Stimulated activated CD8-positive, alpha-beta memory T cell treated with anti-CD3 and anti-CD28 coated beads, Interleukin-15, amount 100 ng/mL, for 1 hour (primary cell): Measurements from ENCODE around the gene THAP12.
A peak's percentile ranks its signal among the peaks of the same experiment; 100 is the strongest.
"Not testable (repeated sequence)": the region's sequence is repeated elsewhere in the genome, so short reads cannot be mapped to it uniquely, and the experiment has no call there.

ENCODE experiments used
- DNase-seq: peaks from one replicate; pipeline ENCODE4 v3.0.0-alpha.2; 2020; ENCODE audit warnings: low read depth

The THAP12 gene

DNA sequence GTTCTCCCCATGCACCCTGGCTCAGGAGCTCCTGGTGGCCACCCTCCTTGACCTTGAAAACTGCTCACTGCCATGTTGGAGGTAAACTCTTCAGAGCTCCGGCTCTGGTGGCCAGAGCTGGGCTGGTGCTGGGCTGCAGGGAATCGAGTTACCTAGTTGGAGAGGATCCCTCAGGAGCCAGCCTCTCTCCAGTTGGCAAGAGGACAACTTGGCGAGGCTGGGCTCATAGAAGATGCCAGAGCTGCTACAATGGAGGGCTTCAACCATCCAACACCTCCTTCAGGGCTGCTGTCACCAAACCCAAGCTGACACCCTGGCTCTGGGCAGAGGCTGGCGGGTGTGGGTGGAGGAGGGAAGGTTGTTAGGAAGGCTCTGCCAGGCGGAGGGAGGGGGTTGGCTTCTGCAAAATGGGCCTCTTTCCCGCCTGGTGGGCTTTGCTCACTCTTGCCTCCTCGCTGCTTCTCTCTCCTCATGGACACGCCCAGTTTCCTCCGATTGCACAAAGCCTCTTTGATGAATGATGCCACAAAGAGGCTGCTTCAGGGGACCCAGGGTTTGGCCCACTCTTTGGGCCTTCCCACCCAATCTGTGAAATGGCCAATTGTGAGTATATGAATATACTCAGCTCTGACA, 53.1 kb downstream of the THAP12 start:
- DNase-seq = no peak

DNA sequence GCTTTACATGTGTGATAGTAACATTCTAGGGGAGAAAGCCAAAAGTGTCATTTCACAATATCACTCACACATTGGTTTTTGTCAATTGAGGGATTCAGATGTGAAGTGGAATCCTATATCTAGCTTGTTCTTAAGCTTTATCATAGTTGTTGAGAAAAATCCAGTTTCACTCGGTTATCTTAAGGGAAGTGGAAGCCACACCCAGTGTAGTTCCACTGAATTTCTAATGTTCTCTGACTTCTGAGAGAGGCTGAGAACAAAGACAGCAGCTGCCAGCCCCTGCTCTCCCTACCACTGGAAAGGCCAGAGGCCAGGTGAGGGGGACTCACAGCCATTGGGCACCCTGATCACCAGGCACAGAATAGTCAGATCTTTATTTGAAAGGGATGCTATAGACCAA, 53.7 kb downstream of the THAP12 start:
- DNase-seq = no peak

DNA sequence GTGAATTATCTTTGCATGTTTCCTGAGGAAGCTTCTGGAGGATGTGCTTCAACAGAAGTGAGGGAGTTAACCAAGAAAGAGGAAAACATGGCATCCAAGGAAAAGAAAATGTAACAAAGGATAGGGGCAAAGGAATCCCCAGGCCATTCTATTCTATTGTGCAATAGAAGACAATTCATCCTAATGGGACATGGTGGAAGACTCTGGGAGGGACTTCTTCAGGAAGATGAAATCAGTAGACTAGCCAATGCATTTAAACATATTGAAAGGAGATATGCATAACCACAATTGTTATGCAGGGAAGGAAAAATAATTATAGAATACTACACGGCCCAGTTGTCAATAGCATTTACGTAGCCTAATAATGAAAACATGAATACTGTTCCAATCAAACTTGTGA, 55.7 kb downstream of the THAP12 start:
- no peak for DNase-seq

DNA sequence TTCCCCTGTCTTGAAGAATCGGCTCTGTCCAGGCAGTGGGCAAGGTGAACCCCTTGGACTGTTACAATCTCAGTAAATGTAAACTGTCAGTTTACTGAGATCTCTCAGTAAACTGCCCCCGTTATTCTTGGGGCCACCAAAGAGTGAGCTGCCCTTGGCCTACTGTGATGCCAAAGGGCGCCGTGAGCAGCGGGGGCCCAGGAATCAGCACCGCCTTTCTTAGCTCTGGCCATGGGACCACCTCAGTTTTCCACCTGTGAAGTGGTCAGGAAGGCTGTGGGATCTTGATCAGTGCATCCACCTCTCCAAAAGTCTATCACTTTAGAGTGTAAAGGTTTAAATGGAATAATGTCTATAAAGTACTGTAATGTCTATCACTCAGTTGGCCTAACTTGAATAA, 57.1 kb downstream of the THAP12 start:
- no peak for DNase-seq

DNA sequence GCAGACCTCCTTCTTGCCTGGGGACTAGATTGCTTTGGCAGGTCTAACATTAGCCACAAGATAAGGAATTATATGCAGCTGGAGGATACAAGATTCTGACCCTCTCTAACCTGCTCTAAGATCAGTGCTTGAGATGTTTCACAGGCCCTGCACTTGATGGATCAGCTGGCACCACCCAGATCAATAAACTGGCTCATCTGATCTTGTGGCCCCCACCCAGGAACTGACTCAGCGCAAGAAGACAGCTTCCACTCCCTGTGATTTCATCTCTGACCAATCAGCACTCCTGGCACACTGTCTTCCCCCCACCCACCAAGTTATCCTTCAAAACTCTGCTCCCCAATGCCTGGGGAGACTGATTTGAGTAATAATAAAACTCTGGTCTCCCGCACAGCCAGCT, 57.6 kb downstream of the THAP12 start:
- DNase-seq = not testable (repeated sequence)

DNA sequence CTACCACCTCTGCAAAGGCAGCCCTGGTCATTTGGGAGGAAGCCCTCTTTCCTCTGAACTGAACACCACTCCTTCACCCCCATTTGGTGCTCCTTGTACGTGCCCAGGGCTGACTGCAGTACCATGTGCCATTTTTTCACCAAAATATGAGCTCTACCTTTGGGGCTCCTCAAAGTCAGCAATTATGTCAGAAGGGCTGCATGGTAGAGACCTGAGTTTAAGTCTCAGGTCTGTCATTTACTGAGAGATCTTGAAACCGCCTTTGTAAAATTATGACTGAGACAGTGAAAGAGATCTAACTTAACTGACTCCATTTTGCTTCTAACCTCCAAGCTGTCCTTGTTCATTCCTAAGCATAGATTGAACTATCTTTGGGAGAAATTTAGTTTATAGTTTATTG, 58.0 kb downstream of the THAP12 start:
- no peak for DNase-seq

DNA sequence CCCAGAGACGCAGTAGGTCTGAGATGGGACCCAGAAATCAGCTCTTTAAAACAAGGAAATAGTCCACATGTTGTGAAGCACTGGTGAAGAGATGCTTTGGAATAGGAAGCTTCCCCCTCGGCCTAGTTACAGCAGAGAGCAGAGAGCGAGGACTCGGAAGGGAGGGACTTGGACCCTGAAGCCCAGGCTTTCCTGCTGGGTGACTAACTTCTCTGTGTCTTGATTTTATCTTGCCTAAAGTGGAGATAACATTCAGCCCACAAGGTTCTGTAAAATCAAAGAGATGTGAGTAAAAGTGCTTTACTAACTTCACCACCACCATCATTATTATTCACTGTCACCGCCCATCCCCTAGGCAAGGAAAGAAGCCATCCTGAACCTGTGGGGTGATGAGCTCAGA, 58.4 kb downstream of the THAP12 start:
- no peak for DNase-seq

DNA sequence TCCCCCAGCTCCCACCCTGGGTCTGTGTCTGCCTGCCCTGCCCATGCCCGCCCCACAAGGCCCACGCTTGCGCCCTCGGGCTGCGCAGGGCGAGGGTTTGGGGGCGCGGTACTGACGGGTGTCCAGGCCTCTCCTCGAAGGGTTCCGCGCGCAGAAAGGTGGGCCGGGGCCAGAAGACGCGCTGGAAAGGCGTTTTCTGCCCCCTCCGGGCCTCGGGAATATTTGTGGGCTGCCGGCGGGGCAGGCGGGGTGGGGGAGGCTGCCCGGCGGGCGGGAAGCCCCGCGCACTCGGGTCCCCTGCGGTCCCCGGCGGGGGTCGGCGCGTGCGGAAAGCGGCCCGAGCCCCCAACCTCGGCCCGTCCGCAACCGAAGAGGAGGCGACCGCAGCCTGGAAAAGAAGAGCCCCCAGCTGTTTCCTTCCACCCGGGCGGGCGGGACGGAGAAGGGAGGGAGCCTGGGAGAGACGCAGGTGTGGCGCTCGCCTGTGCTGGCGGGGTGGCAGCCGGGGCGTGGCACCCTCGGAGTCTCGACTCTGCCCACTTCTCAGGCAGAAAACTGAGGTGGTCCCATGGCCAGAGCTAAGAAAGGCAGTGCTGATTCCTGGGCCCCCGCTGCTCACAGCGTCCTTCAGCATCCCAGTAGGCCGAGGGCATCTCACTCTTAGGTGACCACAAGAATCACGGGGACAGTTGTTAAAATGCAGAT, 59.0 kb downstream of the THAP12 start:
- DNase-seq = no peak

DNA sequence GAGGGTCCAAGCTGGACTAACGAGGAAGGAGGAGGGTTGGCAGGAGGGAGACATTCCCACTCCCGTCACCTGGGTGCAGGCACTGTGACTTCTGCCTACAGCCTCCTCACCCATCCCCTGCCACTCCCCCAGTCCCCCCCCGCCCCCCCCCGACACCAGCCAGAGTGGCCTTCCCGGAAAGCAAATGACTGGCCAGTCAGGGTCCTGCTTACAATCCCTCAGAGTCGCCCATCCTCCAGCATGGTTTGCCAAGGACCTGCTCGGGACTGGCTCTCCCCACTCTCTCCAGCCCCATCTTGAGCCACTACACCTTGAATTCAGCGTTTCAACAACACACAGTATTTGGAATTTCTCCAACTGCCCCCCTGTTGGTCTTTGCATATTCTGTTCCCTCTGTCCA, 59.6 kb downstream of the THAP12 start:
- no peak for DNase-seq

DNA sequence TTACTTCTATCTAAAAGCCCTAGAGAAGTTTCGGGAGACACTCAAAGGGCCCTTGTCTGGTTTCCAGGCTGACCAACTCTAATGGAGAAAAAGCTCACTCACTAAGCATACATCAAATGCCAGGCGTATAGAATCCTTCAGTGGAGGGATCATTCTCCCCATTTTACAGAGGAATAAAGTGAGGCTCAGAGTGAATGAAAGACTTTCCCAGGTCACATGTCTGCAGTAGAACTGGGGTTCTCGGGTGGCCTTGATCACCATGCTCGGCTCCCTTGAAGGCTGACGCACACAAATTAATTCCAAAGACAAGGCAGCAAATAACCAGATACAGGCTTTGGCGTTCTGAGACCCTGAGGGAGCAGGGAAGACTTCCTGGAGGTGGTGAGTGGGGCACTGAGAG, 60.0 kb downstream of the THAP12 start:
- no peak for DNase-seq

DNA sequence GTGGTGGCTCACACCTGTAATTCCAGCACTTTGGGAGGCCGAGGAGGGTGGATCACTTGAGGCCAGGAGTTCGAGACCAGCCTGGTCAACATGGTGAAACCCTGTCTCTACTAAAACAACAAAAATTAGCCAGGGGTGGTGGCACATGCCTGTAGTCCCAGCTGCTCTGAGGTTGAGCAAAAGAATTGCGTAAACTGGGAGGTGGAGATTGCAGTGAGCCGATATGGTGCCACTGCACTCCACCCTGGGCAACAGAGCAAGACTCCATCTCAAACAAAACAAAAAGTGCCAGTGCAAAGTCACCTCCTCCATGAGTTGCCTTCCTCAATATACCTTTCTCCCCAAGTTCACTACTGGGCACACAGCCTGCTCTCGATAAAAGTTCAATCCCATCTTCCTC, 61.1 kb downstream of the THAP12 start:
- DNase-seq = not testable (repeated sequence)

DNA sequence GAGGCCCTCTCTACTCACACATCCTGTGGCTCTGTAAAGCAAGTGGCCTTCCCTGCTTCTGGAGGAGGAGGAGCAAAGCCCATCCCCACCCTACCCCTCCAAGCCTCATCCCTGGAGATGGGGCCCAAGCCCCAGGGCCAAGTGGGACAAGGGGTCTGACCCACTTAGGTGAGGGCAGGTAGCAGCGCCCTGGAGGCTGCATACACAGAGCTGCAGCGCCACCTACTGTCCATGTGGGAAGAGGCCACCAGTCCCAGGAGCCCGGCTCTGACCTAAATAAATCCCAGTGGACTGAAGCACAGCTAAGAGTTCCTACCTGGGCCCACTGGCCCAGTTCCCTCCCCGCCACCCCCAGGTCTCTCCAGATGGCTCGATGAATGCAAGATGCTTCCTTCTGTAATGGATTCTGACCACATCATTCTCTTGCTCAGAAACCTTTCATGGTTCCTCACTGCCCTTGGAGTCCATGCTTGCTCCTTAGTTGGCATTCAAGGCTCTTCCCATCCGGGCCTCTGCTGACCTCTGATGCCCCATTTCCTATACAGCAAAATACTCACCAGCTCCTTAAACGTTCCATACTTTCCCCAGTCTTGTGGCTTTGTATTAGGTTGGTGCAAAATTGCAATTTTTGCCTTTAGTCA, 62.1 kb downstream of the THAP12 start:
- DNase-seq = peak; percentile 79

DNA sequence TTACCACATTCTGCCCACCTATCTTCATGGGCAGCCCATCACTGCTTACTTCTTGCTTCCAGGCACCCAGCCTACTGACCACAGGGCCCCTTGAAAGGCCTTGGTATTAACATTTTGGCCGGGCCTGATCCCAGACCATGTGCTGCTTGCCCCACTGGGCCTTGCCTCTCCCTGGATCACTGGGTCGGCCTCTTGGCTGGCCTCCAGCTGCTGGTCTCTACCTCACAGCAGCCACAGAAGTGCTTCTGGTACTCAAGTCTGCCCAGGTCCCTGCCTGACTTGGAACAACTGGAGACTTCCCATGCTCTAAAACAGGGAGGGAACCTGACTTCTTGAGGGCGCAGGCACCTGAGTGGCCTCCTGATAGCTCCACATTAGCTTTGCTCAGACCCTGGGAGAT, 63.6 kb downstream of the THAP12 start:
- no peak for DNase-seq

DNA sequence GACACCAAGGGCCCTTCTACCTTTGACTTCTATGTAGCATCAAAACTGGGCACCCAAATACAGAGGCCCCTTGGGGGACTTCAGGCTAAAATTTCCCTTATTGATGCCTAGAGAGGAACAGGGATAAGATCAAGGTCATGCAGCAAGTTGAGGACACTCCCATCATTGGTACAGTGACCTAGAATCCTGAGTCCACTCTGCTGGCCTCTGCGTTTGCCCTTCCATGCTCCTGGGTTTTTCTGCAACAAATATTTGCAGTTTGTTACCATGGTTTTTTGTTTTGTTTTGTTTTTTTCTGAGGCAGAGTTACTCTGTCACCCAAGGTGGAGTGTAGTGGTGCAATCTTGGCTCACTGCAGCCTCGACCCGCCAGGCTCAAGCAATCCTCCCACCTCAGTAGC, 64.2 kb downstream of the THAP12 start:
- DNase-seq = no peak

DNA sequence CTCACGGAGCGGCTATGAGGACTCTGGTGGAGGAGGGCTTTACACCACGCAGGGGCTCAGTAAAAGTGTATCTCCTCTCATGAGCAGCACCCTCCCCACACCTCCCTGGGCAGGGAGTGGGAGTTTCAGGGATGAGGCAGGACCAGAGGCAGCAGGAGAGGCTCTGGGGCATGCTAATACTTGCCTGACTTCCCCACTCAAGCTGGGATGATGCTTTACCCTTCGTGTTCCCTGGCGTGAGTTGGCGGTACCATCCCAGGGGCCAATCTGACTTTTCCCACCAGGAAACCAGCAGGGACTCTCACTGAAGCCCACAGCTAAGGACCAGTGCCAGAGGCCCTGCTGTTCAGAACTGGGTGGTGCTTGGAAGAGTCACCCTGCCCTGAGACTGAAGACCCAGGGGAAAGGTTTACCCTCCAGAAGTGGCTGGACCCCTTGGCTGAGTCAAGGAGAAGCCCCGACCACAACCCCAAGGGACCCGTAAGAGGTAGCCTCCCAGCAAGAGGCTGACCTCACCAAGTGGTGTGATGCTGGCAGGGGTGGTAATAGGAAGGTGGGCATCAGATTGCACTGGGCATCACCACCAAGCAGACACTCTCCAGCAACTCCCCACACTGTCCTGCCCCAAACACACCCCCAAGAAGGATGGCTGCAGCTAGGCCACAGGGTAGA, 65.6 kb downstream of the THAP12 start:
- DNase-seq = no peak

DNA sequence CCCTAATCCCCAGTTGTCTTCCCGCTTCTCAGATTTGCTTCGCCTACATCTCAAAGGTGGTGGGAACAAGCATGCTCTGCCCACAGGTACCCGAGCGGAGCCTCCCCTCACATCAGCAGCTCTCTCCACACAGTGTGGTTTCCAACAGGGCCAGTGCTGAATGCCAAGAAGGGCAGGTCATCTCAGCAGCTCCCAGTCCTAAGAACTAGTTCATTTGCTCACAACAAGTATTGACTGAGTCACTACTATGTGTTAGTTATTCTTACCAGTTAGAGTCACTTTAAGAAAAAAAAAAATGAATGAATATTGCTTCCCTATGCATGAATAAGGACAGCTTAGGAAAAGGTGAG, 66.2 kb downstream of the THAP12 start:
- DNase-seq = no peak

DNA sequence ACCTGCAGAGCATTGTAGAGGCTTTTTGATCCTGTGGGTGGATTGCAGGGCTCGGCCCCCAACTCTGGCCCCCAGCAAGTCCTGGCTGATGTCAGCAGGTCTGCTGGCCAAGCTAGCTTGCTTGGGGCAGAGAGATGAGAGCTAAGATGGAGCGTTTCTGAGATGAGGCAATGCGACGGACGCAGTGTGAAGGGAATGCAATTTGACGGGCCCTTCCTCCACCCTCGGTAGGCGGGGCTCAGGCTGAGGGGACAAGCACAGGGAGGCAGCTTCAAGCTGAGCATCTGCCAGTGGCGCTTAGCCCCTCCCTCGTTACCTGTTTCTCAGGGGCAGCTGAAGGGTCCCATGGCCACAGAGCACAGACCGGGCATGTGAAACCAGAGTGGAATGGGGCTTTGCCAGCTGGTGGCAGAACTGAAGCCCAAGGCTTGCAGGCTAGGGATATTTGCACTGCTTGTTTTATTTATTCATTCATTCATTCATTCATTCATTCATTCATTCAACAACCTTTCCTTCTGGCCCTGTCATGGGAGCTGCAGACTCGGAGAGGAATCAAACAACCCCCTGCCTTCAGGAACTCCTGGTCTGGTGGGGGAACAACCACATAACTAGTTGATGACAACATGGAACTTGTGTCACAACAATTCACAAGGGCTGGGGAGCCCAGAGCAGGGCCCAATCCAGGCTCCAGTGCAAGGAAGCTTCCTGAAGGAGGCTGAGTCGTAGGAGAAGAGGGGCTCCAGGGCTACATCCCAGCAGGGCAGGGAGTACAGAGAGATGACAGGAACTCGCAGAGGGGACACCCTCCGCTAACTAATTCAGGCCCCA, 66.8 kb downstream of the THAP12 start:
- DNase-seq = no peak

DNA sequence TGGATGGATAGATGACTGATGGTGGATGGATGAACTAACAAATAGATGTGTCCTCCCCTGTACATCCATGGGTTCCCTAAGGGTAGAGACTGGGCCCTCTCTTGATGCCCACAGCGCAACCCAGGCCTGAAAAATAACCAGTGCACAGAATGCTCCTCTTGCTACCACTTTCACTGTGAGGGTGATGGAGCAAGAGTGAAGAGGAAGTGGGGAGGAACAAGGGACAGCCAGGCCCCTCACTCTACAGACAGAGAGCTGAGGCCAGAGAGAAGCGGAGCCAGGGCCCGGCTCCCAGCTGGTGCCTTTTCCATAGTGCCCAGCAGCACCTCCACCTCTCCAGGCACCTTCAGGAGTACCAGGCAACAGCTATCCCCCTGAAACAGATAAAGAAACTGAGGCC, 67.7 kb downstream of the THAP12 start:
- DNase-seq = no peak

DNA sequence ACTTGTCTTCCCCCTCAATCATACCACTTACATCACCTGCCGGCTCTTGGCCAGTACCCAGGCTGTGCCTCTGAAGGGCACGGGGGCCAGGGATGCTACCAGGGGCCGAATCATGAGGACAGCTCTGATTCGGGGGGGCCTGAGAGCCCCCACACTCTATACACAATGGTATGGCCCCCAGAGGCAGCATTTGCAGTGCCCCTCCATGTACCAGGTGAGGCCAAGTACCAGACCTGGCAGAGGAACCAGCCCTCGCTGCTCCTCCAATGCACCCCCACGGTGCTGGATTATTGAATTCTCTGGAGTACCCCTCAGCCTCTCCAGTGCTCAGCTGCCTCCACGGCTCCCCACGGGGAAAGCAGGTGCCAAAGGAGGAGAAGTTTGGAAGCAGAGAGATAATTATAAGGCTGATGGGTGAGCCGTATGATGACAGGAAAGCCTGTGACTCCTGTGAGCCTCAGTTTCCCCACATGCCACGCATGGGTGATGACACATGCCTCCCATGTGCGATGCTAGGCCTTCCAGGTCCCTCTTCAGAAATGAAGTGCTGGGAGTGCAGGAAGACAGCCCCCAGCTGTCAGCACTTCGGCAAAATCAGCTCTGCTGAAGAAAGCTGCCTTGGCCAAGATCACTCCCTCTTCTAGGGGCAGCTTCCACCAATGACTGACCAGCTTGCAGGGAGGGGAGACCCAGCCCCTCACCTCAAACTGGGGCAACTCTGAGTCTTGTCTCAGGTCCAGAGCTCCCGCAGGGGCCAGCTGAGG, 69.9 kb downstream of the THAP12 start:
- DNase-seq = no peak

DNA sequence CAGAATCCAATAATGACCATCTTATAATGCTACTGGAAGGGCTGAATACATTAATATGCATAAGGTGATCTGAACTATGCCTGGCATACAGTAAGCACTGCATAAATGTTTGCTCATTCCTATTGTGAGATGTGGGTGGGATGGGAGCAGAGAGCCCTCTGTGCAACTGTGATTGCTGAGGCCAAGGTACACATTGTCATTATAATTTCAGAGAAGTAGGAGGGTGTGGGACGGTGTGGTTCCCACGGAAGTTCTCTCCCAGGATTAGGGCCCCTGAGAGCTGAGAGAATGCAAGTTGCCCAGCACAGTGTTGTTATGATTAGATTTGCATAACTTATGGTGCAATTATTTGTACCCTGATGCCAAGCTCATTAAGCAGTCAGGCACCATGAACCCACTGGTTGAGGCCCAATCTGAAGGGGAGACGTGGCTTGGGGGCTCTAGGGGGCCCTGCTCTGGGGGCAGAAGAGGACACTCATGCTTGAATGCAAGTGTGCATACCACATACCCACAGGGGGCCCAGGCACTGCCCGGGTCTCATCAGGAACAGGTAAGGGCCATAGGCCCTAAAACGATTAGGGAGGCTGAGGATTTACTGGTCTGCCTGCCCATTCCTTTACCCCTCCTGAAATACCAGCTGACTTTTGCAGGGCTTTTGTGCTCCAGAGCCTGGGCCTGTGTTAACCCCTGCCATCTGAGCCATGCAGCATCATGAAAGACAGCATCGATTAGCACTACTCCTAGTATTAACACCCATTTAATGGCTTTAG, 72.8 kb downstream of the THAP12 start:
- DNase-seq = no peak

DNA sequence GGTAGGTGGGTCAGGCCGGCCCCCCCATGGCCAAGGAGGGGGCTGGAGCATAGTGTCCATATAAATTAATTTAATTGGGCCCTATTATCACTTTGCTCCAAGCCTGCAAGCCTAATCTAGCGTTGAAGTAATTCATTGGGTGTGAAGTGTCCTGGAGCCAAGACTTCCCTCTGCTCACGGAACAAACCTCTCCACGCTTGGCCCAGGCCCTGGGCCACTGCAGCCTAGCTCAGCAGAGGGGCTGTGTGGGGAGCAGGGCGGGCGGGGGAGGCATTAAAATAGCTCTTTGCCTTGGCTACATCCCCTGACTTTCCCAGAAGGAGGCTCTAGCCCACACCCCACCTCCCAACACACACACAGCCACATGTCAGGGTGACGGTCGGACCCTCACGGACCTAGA, 73.5 kb downstream of the THAP12 start:
- no peak for DNase-seq
